GM13977 (cell line): Measurements from ENCODE around the gene SPDEF.

Experiments used
- DNase-seq: peaks from one replicate; pipeline ENCODE4 v3.0.0; 2012; ENCODE audit warnings: low spot score
- CTCF ChIP-seq: IDR thresholded peaks from 2 replicates; pipeline ENCODE4 v1.5.1; 2012; ENCODE audit warnings: mild to moderate bottlenecking, control low read depth; ENCODE audit not compliant: insufficient read depth; ENCODE audit errors: extremely low read depth, missing control alignments
- in situ Hi-C: fragments of 300-500 bp; cut with MboI; formaldehyde crosslinking; loops from one replicate; pipeline ENCODE4 v1.12.0; 2022; ENCODE audit warnings: low sequenced_read_pairs, low pct_unique_long_range_greater_than_20kb, mixed read lengths, inconsistent platforms; ENCODE audit not compliant: unreplicated experiment

SPDEF gene

GRCh38 chr6:34549026-34549803 lies 6.9 kb downstream of the SPDEF start:
- no peak for DNase-seq
- in situ Hi-C loops: no loop called here
- no peak for TF ChIP-seq CTCF

DNA sequence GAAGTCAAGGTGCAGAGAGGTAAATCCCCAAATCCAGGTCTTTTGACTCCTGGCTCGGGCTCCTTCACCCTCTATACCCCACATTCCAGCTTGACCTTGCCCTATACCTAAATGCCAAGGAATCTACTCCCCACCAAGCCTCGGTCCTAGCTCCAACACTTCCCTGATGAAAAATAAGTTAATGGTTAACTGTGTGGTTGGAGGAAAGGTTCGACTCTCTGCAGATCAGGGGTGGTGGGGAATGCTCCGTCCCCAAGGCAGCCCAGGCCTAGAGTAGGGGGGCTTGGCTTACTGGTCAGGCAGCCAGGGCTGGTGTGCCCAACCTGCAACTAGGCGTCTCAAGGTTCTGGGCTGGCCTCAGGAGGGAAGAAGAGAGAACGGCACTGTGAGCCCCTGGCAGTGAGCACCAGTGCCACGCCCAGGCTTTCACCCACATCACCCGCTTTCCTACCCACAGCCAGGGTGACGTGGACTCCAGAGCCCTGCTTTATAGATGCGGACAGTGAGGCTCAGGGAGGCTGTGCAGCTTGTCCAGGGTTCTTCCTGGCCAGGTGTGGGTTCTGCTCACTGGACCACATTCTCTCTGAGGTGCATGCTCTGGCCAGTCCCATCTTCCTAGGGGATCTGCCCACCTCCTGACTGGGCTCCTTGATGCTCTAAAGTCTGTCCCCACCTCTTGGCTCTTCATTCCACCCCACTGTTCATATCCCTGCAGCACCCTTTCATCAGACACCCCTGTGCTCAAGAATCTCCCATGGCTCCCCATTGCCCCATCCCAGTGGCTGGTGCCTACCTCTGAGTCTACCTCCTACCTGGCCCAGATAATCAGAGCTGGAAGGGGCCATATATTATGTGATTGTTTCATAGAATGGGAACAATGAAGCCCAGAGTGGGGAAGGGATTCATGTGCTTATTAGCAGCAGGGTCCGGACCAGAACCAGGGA lies 8.2 kb downstream of the SPDEF start:
- in situ Hi-C loops: no loop called here
- no peak for DNase-seq
- TF ChIP-seq CTCF: no peak

GRCh38 chr6:34546551-34547321 lies 9.4 kb downstream of the SPDEF start:
- in situ Hi-C loops: no loop called here
- no peak for DNase-seq

DNA sequence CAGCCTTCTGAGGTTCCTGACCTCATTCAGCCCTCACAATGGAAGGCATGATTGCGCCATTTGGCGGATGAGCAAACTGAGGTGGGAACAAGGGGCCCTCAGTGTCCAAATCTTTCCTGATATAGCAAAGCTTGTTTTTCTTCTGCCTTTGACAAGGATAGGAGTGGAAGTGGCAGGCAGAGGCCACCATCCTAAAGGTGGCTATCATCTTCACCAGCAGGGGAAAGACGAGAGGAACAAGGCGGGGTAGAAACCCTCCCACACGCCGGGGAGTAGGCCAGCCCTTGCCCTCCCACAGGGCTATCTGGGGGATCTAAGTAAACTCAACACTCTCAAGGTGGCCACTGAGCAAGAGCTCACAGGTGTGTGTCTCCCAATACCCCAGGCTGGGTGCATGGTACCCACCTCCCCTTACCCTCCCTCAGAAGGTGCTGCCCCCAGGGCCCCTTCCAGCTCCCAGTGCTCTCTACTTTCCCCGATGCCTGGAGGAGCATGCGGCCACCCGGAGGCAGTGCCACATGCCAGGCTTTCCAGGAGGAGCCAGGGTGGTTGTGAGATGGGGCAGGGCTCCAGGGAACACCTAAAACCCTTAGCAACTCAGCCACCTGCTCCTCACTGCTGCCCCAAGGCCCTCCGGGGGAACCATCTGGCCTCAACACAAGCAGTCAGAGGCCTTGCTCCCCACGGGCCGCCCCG lies 11.2 kb downstream of the SPDEF start:
- no peak for TF ChIP-seq CTCF
- DNase-seq: no peak
- in situ Hi-C loops: no loop called here

More at GRCh38 chr6:34546551-34547321, 9.4 kb downstream of the SPDEF start:
- no peak for TF ChIP-seq CTCF

GRCh38 chr6:34544052-34544604 lies 12.0 kb downstream of the SPDEF start:
- no peak for TF ChIP-seq CTCF
- no peak for DNase-seq
- in situ Hi-C loops: no loop called here

DNA sequence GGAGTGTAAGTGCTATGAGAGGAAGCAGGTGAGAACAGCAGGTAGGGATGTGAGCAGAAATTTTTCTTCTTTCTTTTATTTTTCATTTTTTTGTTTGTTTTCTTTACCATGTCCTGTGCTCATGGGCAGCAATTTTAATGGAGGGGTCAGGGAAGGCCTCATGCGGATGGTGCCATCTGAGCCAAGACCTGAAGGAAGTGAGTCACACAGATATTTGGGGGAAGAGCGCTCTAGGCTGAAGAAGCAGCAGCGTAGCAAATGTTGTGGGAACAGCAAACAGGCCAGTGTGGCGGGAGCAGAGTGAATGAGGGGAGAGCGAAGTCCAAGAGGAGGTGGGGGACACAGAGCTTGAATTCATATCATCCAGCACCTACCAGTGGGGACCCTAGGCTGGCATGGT lies 12.7 kb downstream of the SPDEF start:
- DNase-seq: no peak
- in situ Hi-C loops: no loop called here
- TF ChIP-seq CTCF: no peak
